Measurements from ENCODE around the gene MXD4. TPM values are rescaled to one million over a fixed set of nuclear protein-coding genes. Genes with fewer than 3 reads are reported as not detected.

The MXD4 gene
- polyA plus RNA-seq, 1 of the 3 experiments (the other 2 are of a cell fraction) = 38.6 TPM

- Histone ChIP-seq H3K27ac (ENCODE audit: low read depth in 2 of 2, low read length in 1 of 2) (no peak overlapping the region), H3K9me2 (no peaks in the 10 kb centered on the region), H2AFZ (ENCODE audit: low read depth) (no peak overlapping the region), H3K9me3 (no peaks in the 10 kb centered on the region), H3K9ac (no peak overlapping the region), H3K4me3 (ENCODE audit: low read depth in 2 of 2, low read length in 1 of 2) (no peak overlapping the region), H3F3A (replicated peaks; ENCODE audit: insufficient read depth) (no peaks in the 10 kb centered on the region), H3K27me3 (ENCODE audit: insufficient read depth) (no peaks in the 10 kb centered on the region), H3K4me2 (no peak overlapping the region), H3K79me2 (ENCODE audit: insufficient read depth) (no peaks in the 10 kb centered on the region), H4K20me1 (ENCODE audit: insufficient read depth) (no peaks in the 10 kb centered on the region), H3K36me3 (replicated peaks in 1 of 2; ENCODE audit: control insufficient read depth in 1 of 2, insufficient read depth in 2 of 2, low read length in 1 of 2) (no peaks in the 10 kb centered on the region), H3K4me1 (ENCODE audit: control insufficient read depth in 1 of 2, insufficient read depth in 2 of 2, low read depth in 1 of 2, low read length in 1 of 2) (peaks cover 0 to 10% of the 10 kb centered on the region in 2 experiments; a peak in 1 of 4 replicates)
- no peak for DNase-seq
- CTCF ChIA-PET = interaction anchor here (0.6 to 1.5 kb wide), 2 partner anchors 8 to 10 kb away, joined by 3 to 4 read pairs; no protein-coding TSS in a partner anchor
- POLR2A ChIA-PET = no interaction called here
- TF ChIP-seq, protein P1, sequence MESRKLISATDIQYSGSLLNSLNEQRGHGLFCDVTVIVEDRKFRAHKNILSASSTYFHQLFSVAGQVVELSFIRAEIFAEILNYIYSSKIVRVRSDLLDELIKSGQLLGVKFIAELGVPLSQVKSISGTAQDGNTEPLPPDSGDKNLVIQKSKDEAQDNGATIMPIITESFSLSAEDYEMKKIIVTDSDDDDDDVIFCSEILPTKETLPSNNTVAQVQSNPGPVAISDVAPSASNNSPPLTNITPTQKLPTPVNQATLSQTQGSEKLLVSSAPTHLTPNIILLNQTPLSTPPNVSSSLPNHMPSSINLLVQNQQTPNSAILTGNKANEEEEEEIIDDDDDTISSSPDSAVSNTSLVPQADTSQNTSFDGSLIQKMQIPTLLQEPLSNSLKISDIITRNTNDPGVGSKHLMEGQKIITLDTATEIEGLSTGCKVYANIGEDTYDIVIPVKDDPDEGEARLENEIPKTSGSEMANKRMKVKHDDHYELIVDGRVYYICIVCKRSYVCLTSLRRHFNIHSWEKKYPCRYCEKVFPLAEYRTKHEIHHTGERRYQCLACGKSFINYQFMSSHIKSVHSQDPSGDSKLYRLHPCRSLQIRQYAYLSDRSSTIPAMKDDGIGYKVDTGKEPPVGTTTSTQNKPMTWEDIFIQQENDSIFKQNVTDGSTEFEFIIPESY (IDR thresholded peaks at IDR 0.05; ENCODE audit: borderline replicate concordance, low read depth) = no peak
- TF ChIP-seq CTCF (IDR thresholded peaks at IDR 0.05) (no peak), EP300 (IDR thresholded peaks at IDR 0.05; ENCODE audit: borderline replicate concordance in 1 of 2, low read depth in 1 of 2, low read length in 1 of 2) (no peak), POLR2AphosphoS5 (IDR thresholded peaks at IDR 0.05; ENCODE audit: low read depth, low read length) (no peak), REST (IDR thresholded peaks at IDR 0.05; ENCODE audit: low read depth, low read length) (no peak), FOXJ3 (CRISPR knock-in tag; IDR thresholded peaks at IDR 0.05) (no peak), YY1 (IDR thresholded peaks at IDR 0.05; ENCODE audit: low read depth) (no peak), GATA2 (CRISPR knock-in tag; IDR thresholded peaks at IDR 0.05) (no peak), TAF1 (IDR thresholded peaks at IDR 0.05; ENCODE audit: borderline replicate concordance, low read depth, low read length) (no peak), NFIC (IDR thresholded peaks at IDR 0.05; ENCODE audit: borderline replicate concordance) (no peak), SIN3A (IDR thresholded peaks at IDR 0.05; ENCODE audit: borderline replicate concordance, low read depth, low read length) (no peak), TEAD4 (IDR thresholded peaks at IDR 0.05; ENCODE audit: borderline replicate concordance, insufficient read depth) (no peak), FOXM1 (IDR thresholded peaks at IDR 0.05; ENCODE audit: low read depth) (no peak), MXI1 (IDR thresholded peaks at IDR 0.05; ENCODE audit: low read depth, low read length) (no peak), NRF1 (IDR thresholded peaks at IDR 0.05; ENCODE audit: low read depth, low read length) (no peak)
- TF ChIP-seq, protein P2, sequence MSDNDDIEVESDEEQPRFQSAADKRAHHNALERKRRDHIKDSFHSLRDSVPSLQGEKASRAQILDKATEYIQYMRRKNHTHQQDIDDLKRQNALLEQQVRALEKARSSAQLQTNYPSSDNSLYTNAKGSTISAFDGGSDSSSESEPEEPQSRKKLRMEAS (IDR thresholded peaks at IDR 0.05; ENCODE audit: low read depth) = no peak
- TF ChIP-seq, protein P3, sequence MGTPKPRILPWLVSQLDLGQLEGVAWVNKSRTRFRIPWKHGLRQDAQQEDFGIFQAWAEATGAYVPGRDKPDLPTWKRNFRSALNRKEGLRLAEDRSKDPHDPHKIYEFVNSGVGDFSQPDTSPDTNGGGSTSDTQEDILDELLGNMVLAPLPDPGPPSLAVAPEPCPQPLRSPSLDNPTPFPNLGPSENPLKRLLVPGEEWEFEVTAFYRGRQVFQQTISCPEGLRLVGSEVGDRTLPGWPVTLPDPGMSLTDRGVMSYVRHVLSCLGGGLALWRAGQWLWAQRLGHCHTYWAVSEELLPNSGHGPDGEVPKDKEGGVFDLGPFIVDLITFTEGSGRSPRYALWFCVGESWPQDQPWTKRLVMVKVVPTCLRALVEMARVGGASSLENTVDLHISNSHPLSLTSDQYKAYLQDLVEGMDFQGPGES (IDR thresholded peaks at IDR 0.05; ENCODE audit: low read depth, low read length) = no peak
- 85% methylated on average over 19 of the region's 19 CpGs for WGBS (ENCODE audit: low lambda C conversion rate)
Measured at GRCh38 chr4:2301806-2302205, 39.9 kb upstream of the MXD4 start.

Measured in SK-N-SH (cell line).